Endothelial cell of umbilical vein (primary cell): ENCODE measurements around the gene EFS. TPM values are rescaled to one million over a fixed set of nuclear protein-coding genes. Genes with fewer than 3 reads are reported as not detected.

Source experiments
- BruUV-seq: library from RNA; stranded (reverse); fragments of 400-500 nt; replicated peaks from 2 replicates; lab custom pipeline; 2021; lab: Mats Ljungman, UMichigan
- CTCF ChIA-PET: fragments of 300-600, 350-600 bp; sonication (Branson Sonifier 250); formaldehyde crosslinking; loops from one replicate; lab custom pipeline; 2021; ENCODE audit warnings: antibody characterized with exemption, inconsistent platforms; lab: Charles Lee
- POLR2A ChIA-PET: fragments of 300-600, 350-600 bp; sonication (Branson Sonifier 250); formaldehyde crosslinking; loops from one replicate; lab custom pipeline; 2021; ENCODE audit warnings: antibody characterized with exemption, inconsistent platforms; lab: Charles Lee
- DNase-seq: peaks from one replicate; pipeline ENCODE4 v3.0.0-alpha.2; 2011; ENCODE audit warnings: low read depth, low spot score
- FAIRE-seq: peaks from 2 replicates; lab custom pipeline; 2011; peaks lifted over from hg19 to GRCh38; lab: Jason Lieb, UNC
- H2AFZ ChIP-seq: 2 replicates; pipeline ENCODE4 v1.6.0; 2012; ENCODE audit warnings: low read depth, low read length, control low read depth, inconsistent platforms
- H3K27ac ChIP-seq: 2 replicates; pipeline ENCODE4 v1.5.1; 2011; ENCODE audit warnings: low read depth, mild to moderate bottlenecking, control low read depth, low read length, moderate library complexity; ENCODE audit not compliant: insufficient read depth
- H3K27me3 ChIP-seq, 2 experiments: 2 replicates each; pipeline versions ENCODE4 v1.6.0 to v1.6.1; 2011; ENCODE audit warnings: low read length in 2 of 2, mixed read lengths in 1 of 2; ENCODE audit not compliant: control insufficient read depth in 2 of 2, insufficient read depth in 2 of 2
- H3K36me3 ChIP-seq, 2 experiments: 2 replicates in 1 of 2; 3 replicates in 1 of 2; pipeline ENCODE4 v1.5.1; 2011; ENCODE audit warnings: low read length in 2 of 2, mild to moderate bottlenecking in 1 of 2, moderate library complexity in 1 of 2; ENCODE audit not compliant: control insufficient read depth in 2 of 2, insufficient read depth in 2 of 2; ENCODE audit errors: extremely low read depth in 1 of 2
- H3K4me1 ChIP-seq: 3 replicates; pipeline ENCODE4 v1.5.1; 2011; ENCODE audit warnings: mild to moderate bottlenecking, low read length; ENCODE audit not compliant: control insufficient read depth, insufficient read depth; ENCODE audit errors: extremely low read depth
- H3K4me2 ChIP-seq: 2 replicates; pipeline ENCODE4 v1.6.1; 2011; ENCODE audit warnings: low read length, control low read depth, mixed read lengths; ENCODE audit not compliant: insufficient read depth
- H3K4me3 ChIP-seq, 3 experiments: fragments of 200-600 bp in 1 of 3; sonication (generic), shearing (Covaris generic) in 1 of 3; replicated peaks in 1 of 3; 2 replicates each; pipeline ENCODE4 v1.5.1; 2011 to 2016; ENCODE audit warnings: control low read depth in 3 of 3, low read length in 3 of 3, mild to moderate bottlenecking in 2 of 3, inconsistent platforms in 1 of 3, low read depth in 1 of 3, moderate library complexity in 1 of 3; ENCODE audit not compliant: insufficient read depth in 1 of 3
- H3K79me2 ChIP-seq: 2 replicates; pipeline ENCODE4 v1.6.0; 2012; ENCODE audit warnings: low read length, inconsistent platforms; ENCODE audit not compliant: control insufficient read depth, insufficient read depth
- H3K9ac ChIP-seq: replicated peaks from 2 replicates; pipeline ENCODE3; 2011; ENCODE audit warnings: low read length, control low read depth; ENCODE audit not compliant: insufficient read depth; ENCODE audit errors: extremely low read depth
- H3K9me1 ChIP-seq: replicated peaks from 3 replicates; pipeline ENCODE4 v1.6.0; 2011; ENCODE audit warnings: mild to moderate bottlenecking, low read length; ENCODE audit not compliant: control insufficient read depth, insufficient read depth; ENCODE audit errors: extremely low read depth
- H3K9me3 ChIP-seq: replicated peaks from 2 replicates; pipeline ENCODE4 v1.5.1; 2012; ENCODE audit warnings: low read length, inconsistent platforms; ENCODE audit not compliant: control insufficient read depth, insufficient read depth
- H4K20me1 ChIP-seq: replicated peaks from 2 replicates; pipeline ENCODE3; 2011; ENCODE audit warnings: mild to moderate bottlenecking, low read length; ENCODE audit not compliant: control insufficient read depth, insufficient read depth; ENCODE audit errors: extremely low read depth
- EZH2 ChIP-seq: IDR thresholded peaks from 2 replicates; pipeline ENCODE4 v1.6.1; 2012; ENCODE audit warnings: borderline replicate concordance, low read depth, mild to moderate bottlenecking, moderate library complexity, low read length, inconsistent platforms; ENCODE audit not compliant: severe bottlenecking
- FOS ChIP-seq: IDR thresholded peaks from 2 replicates; pipeline ENCODE4 v1.6.1; 2011; ENCODE audit warnings: mild to moderate bottlenecking, low read length, moderate library complexity, borderline replicate concordance; ENCODE audit not compliant: insufficient read depth
- GATA2 ChIP-seq: IDR thresholded peaks from 2 replicates; pipeline ENCODE4 v1.7.0; 2011; ENCODE audit warnings: low read depth, mild to moderate bottlenecking, moderate library complexity, mixed read lengths, low read length; ENCODE audit not compliant: insufficient read length, insufficient read depth
- JUN ChIP-seq: IDR thresholded peaks from 2 replicates; pipeline ENCODE4 v1.6.1; 2011; ENCODE audit warnings: borderline replicate concordance, low read depth; ENCODE audit not compliant: insufficient read length, insufficient read depth
- MYC ChIP-seq: IDR thresholded peaks from one replicate; pipeline ENCODE4 v1.6.1; 2011; ENCODE audit warnings: mild to moderate bottlenecking, low read depth, low read length
- POLR2A ChIP-seq: IDR thresholded peaks from 2 replicates; pipeline ENCODE4 v1.6.1; 2012; ENCODE audit warnings: low read depth, mild to moderate bottlenecking, control low read depth, low read length
- POLR2AphosphoS5 ChIP-seq: IDR thresholded peaks from 2 replicates; pipeline ENCODE4 v1.6.1; 2012; ENCODE audit warnings: low read depth, mild to moderate bottlenecking, control low read depth, low read length, moderate library complexity; ENCODE audit not compliant: insufficient read depth
- dilution Hi-C: fragments of 300-500 bp; cut with MboI; formaldehyde crosslinking; loops from one replicate; pipeline ENCODE4 v1.15.0; 2019; ENCODE audit warnings: low sequenced_read_pairs; ENCODE audit not compliant: extremely low pct_ligation_motif_present
- intact Hi-C: fragments of 100-400 bp; cut with micrococcal nuclease; formaldehyde crosslinking; loops from one replicate; pipeline ENCODE4 v1.10.0; 2022
- polyA plus RNA-seq, 4 experiments: library from polyadenylated mRNA; depleted of rRNA in 3 of 4; stranded (reverse) in 3 of 4; unstranded in 1 of 4; fragments of >200 nt; gene quantifications; 2 replicates each; pipeline versions ENCODE4 v1.2.1 to v1.2.3, GENCODE V29; 2011 to 2012; ENCODE audit warnings: missing spikeins in 1 of 4
- total RNA-seq: library from RNA; stranded (reverse); gene quantifications from 2 replicates; pipeline ENCODE4 v1.2.3, GENCODE V29; 2021
- TF ChIP-seq, protein P1 (sequence below): IDR thresholded peaks from 2 replicates; pipeline ENCODE4 v1.6.1; 2011; ENCODE audit not compliant: insufficient read depth, insufficient read length
- TF ChIP-seq, protein P2 (sequence below), 2 donors: IDR thresholded peaks; 1 replicate in 1 of 2; 2 replicates in 1 of 2; pipeline ENCODE4 v1.5.1; 2011; ENCODE audit warnings: low read length in 2 of 2, mild to moderate bottlenecking in 2 of 2, moderate library complexity in 2 of 2, control low read depth in 1 of 2, inconsistent platforms in 1 of 2, low read depth in 1 of 2; ENCODE audit not compliant: insufficient read depth in 1 of 2; ENCODE audit errors: extremely low read depth in 1 of 2

The EFS gene
- total and polyA plus RNA-seq, 2 donors (not counting 3 experiments of a cell fraction or from before 2014, with no cell fraction given), result 0.03 to 0.13 TPM

DNA sequence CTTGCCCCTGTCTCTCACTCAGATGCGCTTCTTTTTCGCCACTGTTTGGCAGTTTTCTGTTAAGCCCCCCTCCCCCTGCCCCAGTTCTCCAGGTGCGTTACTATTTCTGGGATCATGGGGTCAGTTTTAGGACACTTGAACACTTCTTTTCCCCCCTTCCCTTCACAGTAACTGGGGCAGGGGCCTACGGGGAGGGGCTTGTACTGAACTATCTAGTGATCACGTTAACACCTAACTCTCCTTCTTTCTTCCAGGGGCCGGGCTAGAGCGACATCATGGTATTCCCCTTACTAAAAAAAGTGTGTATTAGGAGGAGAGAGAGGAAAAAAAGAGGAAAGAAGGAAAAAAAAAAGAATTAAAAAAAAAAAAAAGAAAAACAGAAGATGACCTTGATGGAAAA, 40.0 kb downstream of the EFS start:
- dilution Hi-C loops (no loop called here), intact Hi-C loops (no loop called here)
- Histone ChIP-seq H3K27me3 (no peaks in the 10 kb centered on the region), H3K27ac (no peak overlapping the region), H3K4me1 (peaks cover 16% of the 10 kb centered on the region), H3K9me3 (no peaks in the 10 kb centered on the region), H3K79me2 (peaks cover 25% of the 10 kb centered on the region), H4K20me1 (no peaks in the 10 kb centered on the region), H3K4me3 (no peak overlapping the region), H3K9me1 (no peaks in the 10 kb centered on the region), H3K4me2 (no peak overlapping the region), H2AFZ (no peak overlapping the region), H3K36me3 (peaks cover 10 to 15% of the 10 kb centered on the region in 2 experiments), H3K9ac (no peak overlapping the region)
- no TSS peak for BruUV-seq
- FAIRE-seq, result no peak
- DNase-seq, result no peak
- POLR2A ChIA-PET, result no interaction called here
- CTCF ChIA-PET, result interaction anchor here (5.0 kb wide), 1 partner anchor 56 kb away, joined by 48 read pairs; no protein-coding TSS in a partner anchor
- no peak for TF ChIP-seq EZH2
- no peak for TF ChIP-seq JUN
- no peak for TF ChIP-seq POLR2AphosphoS5
- TF ChIP-seq, protein P1, sequence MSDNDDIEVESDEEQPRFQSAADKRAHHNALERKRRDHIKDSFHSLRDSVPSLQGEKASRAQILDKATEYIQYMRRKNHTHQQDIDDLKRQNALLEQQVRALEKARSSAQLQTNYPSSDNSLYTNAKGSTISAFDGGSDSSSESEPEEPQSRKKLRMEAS, result no peak
- no peak for TF ChIP-seq FOS
- TF ChIP-seq, protein P2, sequence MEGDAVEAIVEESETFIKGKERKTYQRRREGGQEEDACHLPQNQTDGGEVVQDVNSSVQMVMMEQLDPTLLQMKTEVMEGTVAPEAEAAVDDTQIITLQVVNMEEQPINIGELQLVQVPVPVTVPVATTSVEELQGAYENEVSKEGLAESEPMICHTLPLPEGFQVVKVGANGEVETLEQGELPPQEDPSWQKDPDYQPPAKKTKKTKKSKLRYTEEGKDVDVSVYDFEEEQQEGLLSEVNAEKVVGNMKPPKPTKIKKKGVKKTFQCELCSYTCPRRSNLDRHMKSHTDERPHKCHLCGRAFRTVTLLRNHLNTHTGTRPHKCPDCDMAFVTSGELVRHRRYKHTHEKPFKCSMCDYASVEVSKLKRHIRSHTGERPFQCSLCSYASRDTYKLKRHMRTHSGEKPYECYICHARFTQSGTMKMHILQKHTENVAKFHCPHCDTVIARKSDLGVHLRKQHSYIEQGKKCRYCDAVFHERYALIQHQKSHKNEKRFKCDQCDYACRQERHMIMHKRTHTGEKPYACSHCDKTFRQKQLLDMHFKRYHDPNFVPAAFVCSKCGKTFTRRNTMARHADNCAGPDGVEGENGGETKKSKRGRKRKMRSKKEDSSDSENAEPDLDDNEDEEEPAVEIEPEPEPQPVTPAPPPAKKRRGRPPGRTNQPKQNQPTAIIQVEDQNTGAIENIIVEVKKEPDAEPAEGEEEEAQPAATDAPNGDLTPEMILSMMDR (IDR thresholded peaks at IDR 0.05; ENCODE audit: extremely low read depth in 1 of 2, insufficient read depth in 1 of 2, low read depth in 1 of 2, low read length in 2 of 2), result no peak
- no peak for TF ChIP-seq MYC
- TF ChIP-seq GATA2, result no peak
- no peak for TF ChIP-seq POLR2A
